Astrocyte (in vitro differentiated cells and primary cell): Measurements from ENCODE around the gene GPAT2.

Source experiments
- EZH2 ChIP-seq: IDR thresholded peaks from 2 replicates; pipeline ENCODE4 v1.6.1; 2012; ENCODE audit warnings: mild to moderate bottlenecking, low read length, inconsistent platforms; ENCODE audit not compliant: insufficient read depth
- TF ChIP-seq, protein P1 (sequence below): IDR thresholded peaks from 2 replicates; pipeline ENCODE4 v1.5.1; 2011; ENCODE audit warnings: low read depth, mild to moderate bottlenecking, inconsistent platforms, low read length, moderate library complexity; ENCODE audit not compliant: insufficient read depth

DNA sequence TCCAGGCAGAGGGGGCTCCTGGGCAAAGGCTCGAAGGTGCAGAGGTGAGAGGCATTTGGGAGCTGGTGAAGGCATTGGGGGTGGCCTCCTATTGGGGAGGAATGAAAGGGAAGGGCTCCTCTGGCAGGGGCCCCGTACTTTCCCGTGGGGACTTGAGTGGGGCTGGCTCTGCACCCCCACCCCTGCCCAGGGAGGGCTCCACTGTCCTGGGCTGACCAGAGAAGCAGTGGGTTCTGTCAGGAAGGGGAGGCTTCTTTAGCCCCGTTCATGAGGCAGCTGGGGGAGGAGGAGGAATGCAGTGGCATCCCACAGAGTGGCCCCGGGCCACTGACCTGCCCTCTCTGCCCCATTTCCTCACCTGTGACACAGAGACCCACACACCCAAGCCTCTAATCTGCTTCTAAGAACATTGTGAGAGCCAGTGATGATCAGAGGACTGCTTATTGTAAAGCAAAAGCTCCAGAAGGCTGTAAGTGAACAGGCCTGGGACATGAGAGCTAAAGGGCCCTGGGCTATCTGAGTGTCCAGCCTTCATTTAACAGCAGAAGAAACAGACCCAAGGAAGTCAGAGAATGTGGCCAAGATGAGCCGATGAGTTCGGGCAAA, 38.6 kb upstream of the GPAT2 start:
- TF ChIP-seq, protein P1, sequence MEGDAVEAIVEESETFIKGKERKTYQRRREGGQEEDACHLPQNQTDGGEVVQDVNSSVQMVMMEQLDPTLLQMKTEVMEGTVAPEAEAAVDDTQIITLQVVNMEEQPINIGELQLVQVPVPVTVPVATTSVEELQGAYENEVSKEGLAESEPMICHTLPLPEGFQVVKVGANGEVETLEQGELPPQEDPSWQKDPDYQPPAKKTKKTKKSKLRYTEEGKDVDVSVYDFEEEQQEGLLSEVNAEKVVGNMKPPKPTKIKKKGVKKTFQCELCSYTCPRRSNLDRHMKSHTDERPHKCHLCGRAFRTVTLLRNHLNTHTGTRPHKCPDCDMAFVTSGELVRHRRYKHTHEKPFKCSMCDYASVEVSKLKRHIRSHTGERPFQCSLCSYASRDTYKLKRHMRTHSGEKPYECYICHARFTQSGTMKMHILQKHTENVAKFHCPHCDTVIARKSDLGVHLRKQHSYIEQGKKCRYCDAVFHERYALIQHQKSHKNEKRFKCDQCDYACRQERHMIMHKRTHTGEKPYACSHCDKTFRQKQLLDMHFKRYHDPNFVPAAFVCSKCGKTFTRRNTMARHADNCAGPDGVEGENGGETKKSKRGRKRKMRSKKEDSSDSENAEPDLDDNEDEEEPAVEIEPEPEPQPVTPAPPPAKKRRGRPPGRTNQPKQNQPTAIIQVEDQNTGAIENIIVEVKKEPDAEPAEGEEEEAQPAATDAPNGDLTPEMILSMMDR = no peak
- TF ChIP-seq EZH2 = no peak
